IMR-90 (cell line): ENCODE data around the gene MGLL. TPM values are rescaled to one million over a fixed set of nuclear protein-coding genes. Genes with fewer than 3 reads are reported as not detected.

Source experiments
- ATAC-seq: fragments of 200-7000 bp; cut with Tn5 transposase; 2 replicates; pipeline ENCODE4 v1.9.1; 2020; ENCODE audit warnings: low read depth, mild to moderate bottlenecking, moderate library complexity
- BruUV-seq: library from RNA; stranded (reverse); fragments of 400-500 nt; replicated peaks from 2 replicates; lab custom pipeline; 2021; lab: Mats Ljungman, UMichigan
- CTCF ChIA-PET: fragments of 300-600 bp; formaldehyde crosslinking; extraction: SDS; loops from one replicate; lab custom pipeline; 2021; ENCODE audit warnings: antibody characterized with exemption; lab: Yijun Ruan, JAX
- POLR2A ChIA-PET: fragments of 300-600 bp; sonication (Branson Sonifier 250); formaldehyde crosslinking; loops from one replicate; lab custom pipeline; 2022; ENCODE audit warnings: antibody characterized with exemption; ENCODE audit not compliant: unreplicated experiment; lab: Charles Lee
- DNase-seq: peaks from one replicate; pipeline ENCODE4 v3.0.0; 2013
- H2AFZ ChIP-seq: replicated peaks from 2 replicates; pipeline ENCODE3; 2013; ENCODE audit warnings: low read length, mild to moderate bottlenecking; ENCODE audit not compliant: poor library complexity
- H2AK5ac ChIP-seq: 2 replicates; pipeline ENCODE4 v1.6.1; 2013; ENCODE audit warnings: low read depth, low read length, inconsistent platforms
- H2AK9ac ChIP-seq: replicated peaks from 2 replicates; pipeline ENCODE3; 2013; ENCODE audit warnings: mild to moderate bottlenecking, low read depth, low read length, moderate library complexity; ENCODE audit not compliant: poor library complexity
- H2BK120ac ChIP-seq: 2 replicates; pipeline ENCODE4 v1.6.1; 2013; ENCODE audit warnings: low read depth, low read length, inconsistent platforms
- H2BK15ac ChIP-seq: 3 replicates; pipeline ENCODE4 v1.6.1; 2013; ENCODE audit warnings: low read depth, low read length, inconsistent platforms
- H2BK20ac ChIP-seq: 2 replicates; pipeline ENCODE4 v1.6.1; 2013; ENCODE audit warnings: low read depth, mild to moderate bottlenecking, inconsistent platforms, low read length, moderate library complexity
- H2BK5ac ChIP-seq: 2 replicates; pipeline ENCODE4 v1.6.1; 2013; ENCODE audit warnings: mild to moderate bottlenecking, low read depth, low read length, inconsistent platforms; ENCODE audit not compliant: poor library complexity, severe bottlenecking
- H3K14ac ChIP-seq: replicated peaks from 2 replicates; pipeline ENCODE4 v1.6.1; 2013; ENCODE audit warnings: low read depth, low read length, inconsistent platforms
- H3K18ac ChIP-seq: 2 replicates; pipeline ENCODE4 v1.6.1; 2013; ENCODE audit warnings: low read depth, low read length, control low read depth
- H3K23ac ChIP-seq: 2 replicates; pipeline ENCODE4 v1.6.1; 2013; ENCODE audit warnings: low read depth, low read length, inconsistent platforms
- H3K27ac ChIP-seq: 2 replicates; pipeline ENCODE4 v1.5.1; 2013; ENCODE audit warnings: mild to moderate bottlenecking, control low read depth, low read length; ENCODE audit not compliant: insufficient read depth
- H3K27me3 ChIP-seq: 2 replicates; pipeline ENCODE4 v1.6.1; 2013; ENCODE audit warnings: low read length; ENCODE audit not compliant: control insufficient read depth, insufficient read depth
- H3K36me3 ChIP-seq: 2 replicates; pipeline ENCODE4 v1.6.1; 2013; ENCODE audit warnings: low read length, mixed read lengths; ENCODE audit not compliant: control insufficient read depth, insufficient read depth
- H3K4ac ChIP-seq: 2 replicates; pipeline ENCODE4 v1.6.1; 2013; ENCODE audit warnings: low read depth, low read length, inconsistent platforms
- H3K4me1 ChIP-seq: 2 replicates; pipeline ENCODE4 v1.6.1; 2013; ENCODE audit warnings: low read length, mixed read lengths; ENCODE audit not compliant: control insufficient read depth, insufficient read depth
- H3K4me2 ChIP-seq: 2 replicates; pipeline ENCODE4 v1.6.1; 2013; ENCODE audit warnings: low read depth, mild to moderate bottlenecking, control low read depth, low read length, moderate library complexity
- H3K4me3 ChIP-seq: 2 replicates; pipeline ENCODE4 v1.5.1; 2013; ENCODE audit warnings: low read depth, mild to moderate bottlenecking, control low read depth, low read length, moderate library complexity; ENCODE audit not compliant: insufficient read depth
- H3K56ac ChIP-seq: 2 replicates; pipeline ENCODE4 v1.6.1; 2013; ENCODE audit warnings: low read length, inconsistent platforms; ENCODE audit not compliant: insufficient read depth; ENCODE audit errors: extremely low read depth
- H3K79me1 ChIP-seq, 2 experiments: 2 replicates each; pipeline ENCODE4 v1.6.1; 2013; ENCODE audit warnings: low read length in 2 of 2, inconsistent platforms in 1 of 2, low read depth in 1 of 2
- H3K9ac ChIP-seq: 2 replicates; pipeline ENCODE4 v1.6.1; 2013; ENCODE audit warnings: low read depth, low read length, control low read depth
- H3K9me1 ChIP-seq: 2 replicates; pipeline ENCODE4 v1.6.1; 2013; ENCODE audit warnings: low read length, inconsistent platforms; ENCODE audit not compliant: insufficient read depth
- H3K9me3 ChIP-seq: 2 replicates; pipeline ENCODE4 v1.6.1; 2013; ENCODE audit warnings: low read length; ENCODE audit not compliant: control insufficient read depth, insufficient read depth
- H4K20me1 ChIP-seq: 2 replicates; pipeline ENCODE4 v1.6.1; 2013; ENCODE audit warnings: low read length, inconsistent platforms; ENCODE audit not compliant: insufficient read depth
- H4K5ac ChIP-seq: 2 replicates; pipeline ENCODE4 v1.6.1; 2013; ENCODE audit warnings: mild to moderate bottlenecking, low read depth, low read length, control low read depth
- H4K8ac ChIP-seq, 2 experiments: 2 replicates each; pipeline ENCODE4 v1.6.1; 2013; ENCODE audit warnings: low read depth in 2 of 2, low read length in 2 of 2, control low read depth in 1 of 2, inconsistent platforms in 1 of 2
- H4K91ac ChIP-seq: 2 replicates; pipeline ENCODE4 v1.6.1; 2013; ENCODE audit warnings: low read depth, low read length, inconsistent platforms; ENCODE audit not compliant: insufficient read depth
- MAFK ChIP-seq: IDR thresholded peaks from 2 replicates; pipeline ENCODE4 v1.6.1; 2012; ENCODE audit warnings: low read depth, low read length, improper control_type of control experiment
- WGBS, 2 experiments: methylation state at CpG; one replicate each; pipeline versions ENCODE4 v1.1.5 to v1.1.7; 2013; ENCODE audit warnings: missing lambda C conversion rate in 2 of 2; ENCODE audit not compliant: insufficient read length in 1 of 2; ENCODE audit errors: extremely low coverage in 2 of 2; 5-methylcytosine and 5-hydroxymethylcytosine counted together
- dilution Hi-C: fragments of 300-500 bp; cut with HindIII; formaldehyde crosslinking; loops from one replicate; pipeline ENCODE4 v1.14.3; 2018; ENCODE audit warnings: low sequenced_read_pairs; ENCODE audit not compliant: unreplicated experiment
- in situ Hi-C: fragments of 300-500 bp; cut with MboI; formaldehyde crosslinking; loops from 3 replicates; pipeline ENCODE4 v1.14.3; 2019; ENCODE audit warnings: low sequenced_read_pairs, inconsistent platforms, mixed read lengths
- intact Hi-C: fragments of 100-400 bp; cut with micrococcal nuclease; formaldehyde crosslinking; loops from 2 replicates; pipeline ENCODE4 v1.10.0; 2022
- polyA plus RNA-seq, 3 experiments: library from polyadenylated mRNA; depleted of rRNA; stranded (reverse); fragments of >200 nt; gene quantifications; 2 replicates each; pipeline ENCODE4 v1.2.3, GENCODE V29; 2012; ENCODE audit warnings: low replicate concordance in 1 of 3
- total RNA-seq: library from RNA; depleted of rRNA; stranded (reverse); fragments of >200 nt; gene quantifications from 2 replicates; pipeline ENCODE4 v1.2.3, GENCODE V29; 2012
- TF ChIP-seq, protein P1 (sequence below): fragments of 150-350 bp; IDR thresholded peaks from 2 replicates; pipeline ENCODE4 v1.6.1; 2016; ENCODE audit warnings: low read depth, mild to moderate bottlenecking, low read length, moderate library complexity, borderline replicate concordance
- TF ChIP-seq, protein P2 (sequence below): conservative IDR thresholded peaks from 2 replicates; pipeline ENCODE4 v1.5.1; 2012; ENCODE audit warnings: mild to moderate bottlenecking, low read depth, low read length, improper control_type of control experiment

MGLL gene
- total and polyA plus RNA-seq, 2 of the 4 experiments (the other 2 are of a cell fraction) = 23.7 to 60.6 TPM

DNA sequence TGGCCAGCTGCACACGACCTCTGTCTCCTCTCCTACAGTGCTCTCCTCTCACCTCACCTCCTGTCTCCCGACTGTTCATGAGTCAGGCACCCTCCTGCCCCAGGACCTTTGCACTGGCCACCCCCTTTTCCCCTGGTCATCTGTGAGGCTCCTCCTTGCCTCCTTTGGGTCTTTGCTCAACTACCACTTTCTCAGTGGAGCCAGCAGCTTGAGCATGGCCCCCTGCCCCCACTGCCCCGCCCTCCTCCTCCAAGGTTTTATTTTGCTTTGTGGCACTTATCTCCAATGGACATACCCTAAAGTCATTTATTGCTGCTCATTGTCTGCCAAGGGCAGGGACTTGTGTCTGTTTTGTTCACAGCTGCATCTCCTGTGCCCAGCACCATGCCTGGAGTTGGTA lies 64.3 kb downstream of the MGLL start:
- Histone ChIP-seq H3K4me3 (no peak overlapping the region), H4K20me1 (no peaks in the 10 kb centered on the region), H3K9me1 (peaks cover 23% of the 10 kb centered on the region), H3K79me1 (peaks cover 43 to 83% of the 10 kb centered on the region in 2 experiments), H4K8ac (no peak overlapping the region), H2BK15ac (no peak overlapping the region), H3K23ac (no peak overlapping the region), H2AK5ac (no peak overlapping the region), H3K4ac (no peak overlapping the region), H3K9ac (no peak overlapping the region), H3K36me3 (peaks cover 7% of the 10 kb centered on the region), H2AK9ac (no peak overlapping the region), H3K27ac (no peak overlapping the region), H2BK120ac (no peak overlapping the region), H4K5ac (no peak overlapping the region), H3K9me3 (no peaks in the 10 kb centered on the region), H3K27me3 (no peaks in the 10 kb centered on the region), H3K18ac (no peak overlapping the region), H2AFZ (no peak overlapping the region), H4K91ac (no peak overlapping the region), H3K14ac (no peak overlapping the region), H2BK5ac (no peak overlapping the region), H3K4me1 (peaks cover 5% of the 10 kb centered on the region; the same call in 1 of the 2 replicates), H2BK20ac (no peak overlapping the region), H3K56ac (no peak overlapping the region), H3K4me2 (no peak overlapping the region)
- DNase-seq = no peak
- 67% methylated on average over 1 of the region's 3 CpGs; no CpG with 5 or more reads in 1 of the 2 experiments for WGBS, 2 experiments
- intact Hi-C loops (no loop called here), in situ Hi-C loops (no loop called here), dilution Hi-C loops (no loop called here)
- ATAC-seq = no peak
- BruUV-seq = no TSS peak
- TF ChIP-seq, protein P1, sequence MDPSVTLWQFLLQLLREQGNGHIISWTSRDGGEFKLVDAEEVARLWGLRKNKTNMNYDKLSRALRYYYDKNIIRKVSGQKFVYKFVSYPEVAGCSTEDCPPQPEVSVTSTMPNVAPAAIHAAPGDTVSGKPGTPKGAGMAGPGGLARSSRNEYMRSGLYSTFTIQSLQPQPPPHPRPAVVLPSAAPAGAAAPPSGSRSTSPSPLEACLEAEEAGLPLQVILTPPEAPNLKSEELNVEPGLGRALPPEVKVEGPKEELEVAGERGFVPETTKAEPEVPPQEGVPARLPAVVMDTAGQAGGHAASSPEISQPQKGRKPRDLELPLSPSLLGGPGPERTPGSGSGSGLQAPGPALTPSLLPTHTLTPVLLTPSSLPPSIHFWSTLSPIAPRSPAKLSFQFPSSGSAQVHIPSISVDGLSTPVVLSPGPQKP = no peak
- no peak for TF ChIP-seq MAFK
- TF ChIP-seq, protein P2, sequence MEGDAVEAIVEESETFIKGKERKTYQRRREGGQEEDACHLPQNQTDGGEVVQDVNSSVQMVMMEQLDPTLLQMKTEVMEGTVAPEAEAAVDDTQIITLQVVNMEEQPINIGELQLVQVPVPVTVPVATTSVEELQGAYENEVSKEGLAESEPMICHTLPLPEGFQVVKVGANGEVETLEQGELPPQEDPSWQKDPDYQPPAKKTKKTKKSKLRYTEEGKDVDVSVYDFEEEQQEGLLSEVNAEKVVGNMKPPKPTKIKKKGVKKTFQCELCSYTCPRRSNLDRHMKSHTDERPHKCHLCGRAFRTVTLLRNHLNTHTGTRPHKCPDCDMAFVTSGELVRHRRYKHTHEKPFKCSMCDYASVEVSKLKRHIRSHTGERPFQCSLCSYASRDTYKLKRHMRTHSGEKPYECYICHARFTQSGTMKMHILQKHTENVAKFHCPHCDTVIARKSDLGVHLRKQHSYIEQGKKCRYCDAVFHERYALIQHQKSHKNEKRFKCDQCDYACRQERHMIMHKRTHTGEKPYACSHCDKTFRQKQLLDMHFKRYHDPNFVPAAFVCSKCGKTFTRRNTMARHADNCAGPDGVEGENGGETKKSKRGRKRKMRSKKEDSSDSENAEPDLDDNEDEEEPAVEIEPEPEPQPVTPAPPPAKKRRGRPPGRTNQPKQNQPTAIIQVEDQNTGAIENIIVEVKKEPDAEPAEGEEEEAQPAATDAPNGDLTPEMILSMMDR = no peak
- ChIA-PET POLR2A (no interaction called here), CTCF (no interaction called here)
